Measurements from ENCODE around the gene DENND1A. TPM values are rescaled to one million over a fixed set of nuclear protein-coding genes. Genes with fewer than 3 reads are reported as not detected.

The DENND1A gene
- total RNA-seq, 1 experiment from 2014 or later = 19.7 TPM

- POLR2A ChIA-PET = no interaction called here
- Histone ChIP-seq H3K27ac (ENCODE audit: low read length) (no peak overlapping the region), H3K4me1 (ENCODE audit: control insufficient read depth, insufficient read depth, low read length) (no peaks in the 10 kb centered on the region), H3K4me3 (ENCODE audit: low read depth in 2 of 2, low read length in 2 of 2) (no peak overlapping the region), H3K27me3 (ENCODE audit: control insufficient read depth, insufficient read depth, low read length) (no peaks in the 10 kb centered on the region), H3K9me3 (ENCODE audit: control insufficient read depth, insufficient read depth, low read depth, low read length) (no peaks in the 10 kb centered on the region), H3K36me3 (ENCODE audit: control insufficient read depth, insufficient read depth, low read length) (no peaks in the 10 kb centered on the region)
- no TSS peak for BruUV-seq (replicated peaks)
- DNase-seq (ENCODE audit: low read depth, low spot score) = no peak
- CTCF ChIA-PET = no interaction called here
- TF ChIP-seq POLR2AphosphoS5 (IDR thresholded peaks at IDR 0.05; ENCODE audit: low read depth, low read length) = no peak
- TF ChIP-seq SIN3A (IDR thresholded peaks at IDR 0.05; ENCODE audit: borderline replicate concordance, insufficient read depth, low read depth, low read length) = no peak
- TF ChIP-seq REST (IDR thresholded peaks at IDR 0.05; ENCODE audit: insufficient read depth in 1 of 2, low read depth in 2 of 2, low read length in 1 of 2) = no peak
- TF ChIP-seq TCF7L2 (IDR thresholded peaks at IDR 0.05; ENCODE audit: low read depth, low read length) = no peak
- no peak for TF ChIP-seq CTCF (IDR thresholded peaks at IDR 0.05)
- in situ Hi-C loops (cut with HindIII; ENCODE audit: low pct_unique_long_range_greater_than_20kb, low sequenced_read_pairs) = no loop called here
- intact Hi-C loops (cut with micrococcal nuclease; ENCODE audit: unreplicated experiment) = no loop called here
- ATAC-seq = no peak
Measured at GRCh38 chr9:123500336-123500735, 429.6 kb downstream of the DENND1A start.

GRCh38 chr9:123497830-123498229 lies 432.1 kb downstream of the DENND1A start:
- H3K9me3 ChIP-seq (ENCODE audit: control insufficient read depth, insufficient read depth, low read depth, low read length) = no peaks in the 10 kb centered on the region
- no peak for ATAC-seq
- H3K4me3 ChIP-seq (ENCODE audit: low read depth in 2 of 2, low read length in 2 of 2) = no peak overlapping the region
- TF ChIP-seq POLR2AphosphoS5 (IDR thresholded peaks at IDR 0.05; ENCODE audit: low read depth, low read length) = no peak
- TF ChIP-seq REST (IDR thresholded peaks at IDR 0.05; ENCODE audit: insufficient read depth in 1 of 2, low read depth in 2 of 2, low read length in 1 of 2) = no peak
- TF ChIP-seq SIN3A (IDR thresholded peaks at IDR 0.05; ENCODE audit: borderline replicate concordance, insufficient read depth, low read depth, low read length) = no peak
- TF ChIP-seq TCF7L2 (IDR thresholded peaks at IDR 0.05; ENCODE audit: low read depth, low read length) = no peak
- no peak for TF ChIP-seq CTCF (IDR thresholded peaks at IDR 0.05)
- H3K27ac ChIP-seq (ENCODE audit: low read length) = no peak overlapping the region
- no peaks in the 10 kb centered on the region for H3K36me3 ChIP-seq (ENCODE audit: control insufficient read depth, insufficient read depth, low read length)
- BruUV-seq (replicated peaks) = no TSS peak
- no peaks in the 10 kb centered on the region for H3K4me1 ChIP-seq (ENCODE audit: control insufficient read depth, insufficient read depth, low read length)
- ChIA-PET POLR2A (no interaction called here), CTCF (interaction anchor here (0.5 kb wide), 1 partner anchor 507 kb away, joined by 4 read pairs; no protein-coding TSS in a partner anchor)
- DNase-seq (ENCODE audit: low read depth, low spot score) = no peak
- intact Hi-C loops (cut with micrococcal nuclease; ENCODE audit: unreplicated experiment) = no loop called here
- H3K27me3 ChIP-seq (ENCODE audit: control insufficient read depth, insufficient read depth, low read length) = no peaks in the 10 kb centered on the region
- in situ Hi-C loops (cut with HindIII; ENCODE audit: low pct_unique_long_range_greater_than_20kb, low sequenced_read_pairs) = no loop called here
